ENCODE data around the gene DGUOK.

Gene DGUOK

DNA sequence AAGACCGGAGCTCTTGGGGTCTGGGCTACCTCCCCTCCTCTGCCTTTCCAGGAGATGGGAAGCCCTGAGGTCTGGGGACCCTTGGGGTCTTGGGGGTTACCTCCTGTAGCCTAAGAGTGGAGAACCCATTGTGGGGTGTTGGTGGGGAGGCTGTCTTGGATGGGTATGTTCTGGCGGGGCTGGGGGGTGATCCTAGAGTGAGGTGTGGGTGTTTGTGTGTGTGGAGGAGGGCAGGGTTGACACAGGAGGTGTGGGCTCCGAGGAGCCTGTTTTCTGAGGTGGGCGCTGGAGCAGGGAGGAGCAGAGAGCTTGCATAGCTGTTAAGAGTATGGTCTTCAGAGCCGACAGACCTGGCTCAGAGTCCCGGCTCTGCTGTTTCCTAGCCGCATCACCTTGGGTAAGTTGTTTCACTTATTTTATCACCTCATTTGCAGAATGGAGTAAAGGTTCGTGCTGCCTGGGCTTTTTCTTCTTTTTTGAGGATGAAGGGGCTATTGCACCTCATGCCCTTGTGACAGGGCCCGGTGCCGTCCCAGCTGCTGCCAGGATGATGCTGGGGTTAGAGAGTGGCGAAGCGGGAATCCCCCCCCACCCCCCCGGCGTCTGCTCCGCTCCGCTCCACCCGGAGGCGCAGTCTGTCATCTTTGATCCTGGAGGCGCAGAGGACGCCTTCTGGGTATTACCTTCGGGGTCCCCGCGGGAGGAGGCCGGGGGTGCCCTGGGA is 75.3 kb downstream of the DGUOK start:
- no peak for DNase-seq

DNA sequence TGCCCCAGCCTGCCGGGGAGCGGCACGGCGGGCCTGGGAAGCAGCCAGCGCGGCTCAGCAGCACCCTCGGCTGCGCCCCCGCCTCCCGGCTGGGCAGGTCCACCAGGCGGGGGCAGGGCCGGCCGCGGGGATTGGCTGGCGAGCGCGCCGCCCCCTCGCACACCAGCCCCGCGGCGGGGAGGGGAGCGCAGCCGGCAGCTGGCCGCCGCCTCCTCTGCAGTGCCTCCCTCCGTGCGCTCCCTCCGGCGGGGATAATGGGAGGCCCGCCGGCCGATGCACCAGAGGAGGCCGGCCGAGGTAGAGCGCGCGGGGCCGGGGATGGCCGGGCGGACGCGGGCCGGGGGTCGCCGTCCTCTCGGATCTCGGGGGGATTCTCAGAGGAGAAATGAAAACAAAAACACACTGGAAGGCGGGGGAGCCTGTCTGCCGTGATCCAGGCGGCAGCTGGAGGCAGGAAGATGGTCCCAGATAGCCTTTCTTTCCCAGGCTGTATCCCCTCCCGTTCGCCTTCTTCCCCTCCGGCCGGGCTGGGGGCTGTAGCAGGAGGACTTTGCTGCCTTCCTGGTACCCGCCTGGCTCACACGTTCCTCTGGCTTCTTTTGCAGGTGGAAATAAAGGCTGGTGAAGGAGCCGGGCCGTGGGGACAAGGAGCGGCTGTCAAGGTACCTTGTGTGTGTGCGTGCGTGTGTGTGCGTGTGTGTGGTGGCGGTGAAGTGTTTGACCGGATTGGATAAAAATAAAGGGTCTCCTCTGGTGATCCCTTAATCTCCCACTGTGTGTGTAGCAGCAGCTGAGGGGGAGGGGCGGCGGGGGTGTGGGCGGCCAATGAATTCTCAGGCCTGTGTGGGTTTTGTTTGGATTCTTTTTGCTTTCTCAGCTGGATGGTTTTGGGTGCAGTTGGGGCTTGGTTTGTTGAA is 76.1 kb downstream of the DGUOK start:
- peak; percentile 55 for DNase-seq

DNA sequence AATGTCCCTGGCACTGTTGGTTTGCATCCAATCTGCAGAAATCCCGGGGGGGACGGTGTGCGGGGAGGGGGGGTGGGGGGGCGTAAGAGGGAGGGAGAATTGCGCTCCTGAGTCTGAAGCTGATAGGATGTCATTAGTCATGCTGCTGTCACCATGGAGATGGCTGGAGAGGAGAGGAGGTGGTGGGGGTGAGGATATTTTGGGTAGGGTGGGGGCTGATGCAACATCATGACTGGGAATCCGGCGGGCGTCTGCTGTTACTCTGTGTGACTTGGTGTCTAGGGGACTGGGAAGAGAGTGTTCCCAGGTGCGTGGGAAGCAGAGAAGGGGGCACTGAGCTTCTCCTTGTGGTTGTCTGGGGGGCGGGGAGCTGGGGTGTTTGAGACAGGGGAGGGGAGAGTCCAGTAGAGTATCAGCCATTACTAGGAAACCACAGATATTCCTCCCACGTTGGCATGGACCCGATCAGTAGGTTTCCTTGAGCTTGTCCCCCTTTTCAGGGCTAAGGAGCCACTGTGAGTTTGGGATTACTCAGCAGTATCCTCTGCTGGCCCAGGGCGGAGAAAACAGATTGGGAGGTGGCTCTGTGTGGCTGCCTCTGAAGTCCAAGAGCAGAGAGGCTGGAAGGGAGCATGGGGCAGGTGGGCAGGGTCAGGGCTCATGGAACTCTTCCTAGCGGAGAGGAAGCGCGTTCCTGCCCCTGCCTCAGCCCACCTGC is 77.0 kb downstream of the DGUOK start:
- DNase-seq, result no peak

- no peak for DNase-seq
Observed at GRCh38 chr2:74004212-74005182, 77.8 kb downstream of the DGUOK start.

DNA sequence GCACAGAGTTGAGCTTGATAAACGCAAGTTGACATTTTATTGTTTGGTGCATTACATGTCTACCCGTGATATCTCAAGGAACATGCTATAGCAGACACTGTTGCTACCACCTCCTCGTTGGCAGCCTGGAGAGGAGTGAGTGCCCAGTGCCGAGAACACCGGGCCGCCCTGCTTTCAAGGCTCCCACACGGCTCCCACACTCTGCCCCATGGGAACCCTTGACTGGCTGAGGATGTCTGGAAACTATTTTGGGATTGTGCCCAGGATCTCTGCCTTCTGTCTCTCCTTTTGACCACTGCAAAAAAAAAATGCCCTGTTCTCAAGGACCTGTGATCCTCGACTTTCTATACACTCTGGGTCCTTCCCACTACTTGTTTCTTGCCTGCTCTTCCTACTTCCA is 79.1 kb downstream of the DGUOK start:
- no peak for DNase-seq

- no peak for DNase-seq
Observed at GRCh38 chr2:74006459-74006858, 79.8 kb downstream of the DGUOK start.

DNA sequence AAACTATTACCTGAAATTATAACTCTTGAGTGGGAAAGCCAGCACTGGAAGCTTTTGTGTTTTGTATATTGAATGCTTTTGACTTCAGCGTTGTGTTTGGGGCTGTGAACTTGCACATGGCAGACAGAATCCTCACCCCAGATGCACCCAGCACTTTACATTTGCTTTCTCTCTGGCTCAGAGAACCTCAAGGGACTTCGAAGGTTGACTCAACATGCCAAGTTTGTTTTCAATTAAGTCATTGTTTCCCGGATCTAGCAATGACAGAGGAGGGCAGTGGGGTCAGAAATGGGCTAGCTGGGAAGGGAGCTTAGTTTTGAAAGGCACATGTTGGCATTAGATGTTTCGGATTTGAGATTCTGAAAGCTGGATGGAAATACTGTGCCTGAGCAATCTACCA is 80.4 kb downstream of the DGUOK start:
- no peak for DNase-seq

DNA sequence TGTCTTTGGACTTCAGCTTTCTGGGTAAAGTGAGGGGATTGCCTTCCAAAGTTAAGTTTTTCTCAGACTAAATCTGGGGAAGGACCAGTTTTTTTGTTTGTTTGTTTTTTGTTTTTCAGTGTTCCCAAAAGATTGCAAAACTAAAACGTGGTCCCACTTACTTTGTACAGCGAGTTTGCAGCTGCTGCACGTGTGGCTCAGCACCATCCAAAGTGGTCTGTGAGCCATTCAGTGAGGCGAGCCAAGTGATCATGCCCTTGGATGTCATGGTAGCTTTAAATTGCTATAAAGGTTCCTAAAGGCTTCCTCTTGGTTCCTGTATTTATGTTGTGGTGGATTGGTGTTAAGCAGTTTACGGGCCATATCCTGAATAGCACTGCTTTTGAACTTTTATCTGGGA is 81.0 kb downstream of the DGUOK start:
- DNase-seq, result no peak

All from NCI-H2081 treated with DMSO at 0.1 percent for 48 hours (cell line).